GM21390 (cell line): ENCODE measurements around the gene THOP1.

Source experiments
- ATAC-seq: cut with Tn5 transposase; IDR thresholded peaks from one replicate; pipeline ENCODE4 v1.9.1; 2021; ENCODE audit not compliant: unreplicated experiment

The THOP1 gene

DNA sequence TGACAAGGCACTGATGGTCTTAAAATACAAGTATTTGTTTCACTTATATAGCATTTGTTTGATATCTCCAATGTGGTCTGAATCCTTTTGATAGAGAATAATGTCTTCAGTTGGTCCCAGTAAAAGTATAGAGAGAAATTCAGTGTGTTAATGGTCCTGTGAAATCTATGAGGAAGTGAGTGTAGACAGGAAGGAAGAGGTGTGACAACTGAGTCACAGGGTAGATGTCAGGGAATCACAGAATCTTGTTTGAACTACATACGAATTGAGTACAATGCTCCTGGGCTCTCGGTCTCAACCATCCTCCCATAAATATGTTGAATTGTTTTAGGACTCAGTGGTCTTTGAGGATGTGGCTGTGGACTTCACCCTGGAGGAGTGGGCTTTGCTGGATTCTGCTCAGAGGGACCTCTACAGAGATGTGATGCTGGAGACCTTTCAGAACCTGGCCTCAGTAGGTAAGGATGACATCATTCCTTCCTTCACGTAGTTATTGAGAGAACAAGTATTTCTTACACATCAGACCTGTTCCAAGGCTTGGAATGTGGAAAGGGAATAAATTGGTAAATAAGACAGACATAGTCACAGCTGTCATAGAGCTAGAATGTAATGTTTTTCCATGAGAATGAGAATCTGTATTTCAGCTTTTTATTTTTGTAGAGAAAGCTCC, 65.1 kb downstream of the THOP1 start:
- no peak for ATAC-seq

DNA sequence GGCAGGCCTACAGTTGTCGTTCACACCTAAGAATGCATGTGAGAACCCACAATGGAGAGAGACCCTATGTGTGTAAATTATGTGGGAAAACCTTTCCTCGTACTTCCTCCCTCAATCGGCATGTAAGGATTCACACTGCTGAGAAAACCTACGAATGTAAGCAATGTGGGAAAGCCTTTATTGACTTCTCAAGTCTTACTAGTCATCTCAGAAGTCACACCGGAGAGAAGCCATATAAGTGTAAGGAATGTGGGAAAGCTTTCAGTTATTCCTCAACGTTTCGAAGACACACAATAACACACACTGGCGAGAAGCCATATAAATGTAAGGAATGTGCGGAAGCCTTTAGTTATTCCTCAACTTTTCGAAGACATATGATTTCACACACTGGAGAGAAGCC, 67.3 kb downstream of the THOP1 start:
- ATAC-seq: no peak

DNA sequence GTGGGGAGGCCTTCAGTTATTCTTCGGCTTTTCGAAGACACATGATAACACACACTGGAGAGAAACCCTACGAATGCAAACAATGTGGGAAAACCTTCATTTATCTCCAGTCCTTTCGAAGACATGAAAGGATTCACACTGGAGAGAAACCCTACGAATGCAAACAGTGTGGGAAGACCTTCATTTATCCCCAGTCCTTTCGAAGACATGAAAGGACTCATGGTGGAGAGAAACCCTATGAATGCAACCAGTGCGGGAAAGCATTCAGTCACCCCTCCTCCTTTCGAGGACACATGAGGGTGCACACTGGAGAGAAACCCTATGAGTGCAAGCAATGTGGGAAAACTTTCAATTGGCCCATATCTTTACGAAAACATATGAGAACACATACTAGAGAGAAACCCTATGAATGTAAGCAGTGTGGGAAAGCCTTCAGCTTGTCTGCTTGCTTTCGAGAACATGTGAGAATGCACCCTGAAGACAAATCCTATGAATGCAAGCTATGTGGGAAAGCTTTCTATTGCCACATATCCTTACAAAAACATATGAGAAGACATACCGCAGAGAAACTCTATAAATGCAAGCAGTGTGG, 67.8 kb downstream of the THOP1 start:
- ATAC-seq: no peak

DNA sequence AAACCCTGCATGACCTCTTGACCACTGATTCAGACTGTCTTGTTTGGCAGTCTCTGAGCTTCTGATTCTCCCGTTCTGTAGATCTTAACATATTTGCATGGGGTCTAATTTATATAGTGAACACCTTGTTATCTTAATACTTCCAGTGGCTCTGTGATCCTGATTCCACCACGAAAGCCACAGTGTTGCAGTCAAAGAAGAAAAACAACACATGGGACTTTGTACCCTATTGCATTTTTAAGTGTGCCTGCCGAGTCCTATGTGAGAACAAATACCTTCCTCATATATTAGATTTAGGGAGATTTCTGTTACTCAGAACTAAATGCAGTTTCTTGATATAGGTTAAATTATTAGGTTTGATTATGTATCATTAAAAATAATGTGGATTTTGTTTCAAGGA, 69.5 kb downstream of the THOP1 start:
- ATAC-seq: no peak

DNA sequence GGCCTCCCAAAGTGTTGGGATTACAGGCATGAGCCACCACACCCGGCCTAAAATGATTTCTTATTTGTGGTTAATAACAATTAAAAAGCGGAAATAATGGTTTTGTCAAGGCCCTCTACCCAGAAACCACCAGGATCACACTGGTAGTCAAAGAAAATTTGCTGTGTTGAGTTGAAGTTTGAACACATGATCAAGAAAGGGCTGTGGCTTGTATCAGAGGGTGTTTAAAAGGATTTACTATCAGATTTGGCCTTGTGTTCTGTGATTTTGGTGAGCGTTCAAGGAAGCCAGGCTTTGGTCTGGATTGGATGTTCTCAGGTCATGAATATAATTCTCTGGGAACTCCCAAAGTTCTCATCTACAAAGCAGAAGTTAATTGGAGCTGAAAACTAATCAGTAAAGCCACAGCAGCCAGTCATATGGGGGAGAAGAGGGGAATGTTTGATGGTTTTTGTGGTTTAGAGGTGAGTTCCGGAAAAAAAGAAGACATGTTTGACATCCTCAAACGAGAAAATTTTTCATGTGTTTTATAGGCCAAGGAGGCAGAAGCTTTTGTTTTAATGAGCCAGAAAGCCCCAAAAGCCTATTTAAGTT, 71.3 kb downstream of the THOP1 start:
- no peak for ATAC-seq

DNA sequence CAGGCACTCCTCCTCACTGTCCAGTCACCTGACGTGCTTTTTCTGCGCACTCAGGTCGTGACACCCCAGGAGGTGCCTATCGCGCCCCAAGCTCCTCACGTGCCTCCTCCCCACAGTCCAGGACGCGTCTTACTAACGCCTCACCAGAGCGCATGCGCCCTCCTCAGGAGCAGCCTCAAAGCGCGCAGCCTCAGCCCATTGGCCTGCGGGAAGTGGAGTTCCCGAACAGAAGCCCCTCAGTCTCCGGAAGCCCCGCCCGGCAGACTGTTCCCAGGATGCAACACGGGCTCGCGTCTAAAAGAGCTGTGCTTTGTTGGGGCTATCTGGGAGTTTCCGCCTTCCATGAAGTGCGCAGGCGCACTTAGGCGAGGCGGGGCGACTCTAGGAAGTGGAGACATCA, 73.6 kb downstream of the THOP1 start:
- no peak for ATAC-seq

DNA sequence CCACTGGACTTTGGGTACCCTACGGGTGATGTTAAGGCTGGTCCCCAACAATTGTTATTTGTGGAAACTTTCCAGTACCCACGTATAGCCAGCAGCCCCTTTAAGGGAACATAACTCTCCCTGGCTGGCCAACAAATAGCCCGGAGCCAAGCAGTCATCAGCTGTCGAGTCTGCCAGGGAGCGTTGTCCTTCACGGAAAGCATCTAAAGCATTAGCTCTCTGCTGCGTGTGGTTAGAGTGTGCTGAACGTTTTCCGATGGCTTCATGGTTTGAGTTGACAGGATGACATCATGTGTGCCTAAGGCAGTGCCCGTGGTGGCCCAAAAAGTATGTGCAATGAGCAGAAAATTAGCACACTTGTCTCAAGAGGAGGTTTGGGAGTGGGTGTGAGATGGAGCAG, 78.5 kb downstream of the THOP1 start:
- ATAC-seq: no peak
